Thyroid gland (tissue), 4 donors: ENCODE results near the gene RASGRF1.

ENCODE experiments used
- POLR2A ChIP-seq, 2 donors: fragments of 450-650 bp; IDR thresholded peaks; one replicate each; pipeline ENCODE4 v1.6.1; 2017; ENCODE audit warnings: antibody characterized with exemption in 2 of 2, mild to moderate bottlenecking in 2 of 2, moderate library complexity in 1 of 2
- TF ChIP-seq, protein P1 (sequence below), 6 experiments: fragments of 200-600 bp in 3 of 6; fragments of 450-650 bp in 3 of 6; sonication (generic) in 3 of 6; IDR thresholded peaks; one replicate each; pipeline ENCODE4 v1.5.1; 2016 to 2019; ENCODE audit warnings: antibody characterized with exemption in 6 of 6, mild to moderate bottlenecking in 2 of 6, inconsistent platforms in 1 of 6, moderate library complexity in 1 of 6

DNA sequence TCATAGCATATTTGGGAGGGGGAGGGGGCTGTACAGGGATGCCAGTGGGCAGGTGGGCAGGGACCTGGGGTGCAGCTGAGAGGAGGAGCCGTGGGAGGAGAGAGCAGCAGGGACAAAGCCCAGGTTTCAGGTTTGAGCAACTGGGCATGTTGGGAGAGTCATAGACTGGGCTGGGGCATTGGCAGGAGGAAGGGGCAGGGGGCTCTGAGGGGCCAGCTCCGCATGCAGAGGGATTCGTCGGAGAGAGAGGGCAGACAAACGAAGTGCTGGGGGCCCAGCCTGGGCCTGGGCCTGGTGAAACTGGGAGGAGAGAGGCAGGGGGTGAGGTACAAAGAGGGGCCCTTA, 25.2 kb downstream of the RASGRF1 start:
- no peak for TF ChIP-seq POLR2A (IDR thresholded peaks at IDR 0.05)
- TF ChIP-seq, protein P1, sequence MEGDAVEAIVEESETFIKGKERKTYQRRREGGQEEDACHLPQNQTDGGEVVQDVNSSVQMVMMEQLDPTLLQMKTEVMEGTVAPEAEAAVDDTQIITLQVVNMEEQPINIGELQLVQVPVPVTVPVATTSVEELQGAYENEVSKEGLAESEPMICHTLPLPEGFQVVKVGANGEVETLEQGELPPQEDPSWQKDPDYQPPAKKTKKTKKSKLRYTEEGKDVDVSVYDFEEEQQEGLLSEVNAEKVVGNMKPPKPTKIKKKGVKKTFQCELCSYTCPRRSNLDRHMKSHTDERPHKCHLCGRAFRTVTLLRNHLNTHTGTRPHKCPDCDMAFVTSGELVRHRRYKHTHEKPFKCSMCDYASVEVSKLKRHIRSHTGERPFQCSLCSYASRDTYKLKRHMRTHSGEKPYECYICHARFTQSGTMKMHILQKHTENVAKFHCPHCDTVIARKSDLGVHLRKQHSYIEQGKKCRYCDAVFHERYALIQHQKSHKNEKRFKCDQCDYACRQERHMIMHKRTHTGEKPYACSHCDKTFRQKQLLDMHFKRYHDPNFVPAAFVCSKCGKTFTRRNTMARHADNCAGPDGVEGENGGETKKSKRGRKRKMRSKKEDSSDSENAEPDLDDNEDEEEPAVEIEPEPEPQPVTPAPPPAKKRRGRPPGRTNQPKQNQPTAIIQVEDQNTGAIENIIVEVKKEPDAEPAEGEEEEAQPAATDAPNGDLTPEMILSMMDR (IDR thresholded peaks at IDR 0.05) = no peak
